ENCODE results near the gene ABCC12. TPM values are rescaled to one million over a fixed set of nuclear protein-coding genes. Genes with fewer than 3 reads are reported as not detected.
"Not testable (repeated sequence)": the region's sequence is repeated elsewhere in the genome, so short reads cannot be mapped to it uniquely, and the experiment has no call there.

ABCC12 gene
- total RNA-seq, 2 experiments from 2014 or later = not detected

GRCh38 chr16:48182979-48183537 is 27.3 kb upstream of the ABCC12 start:
- ChIA-PET CTCF (interaction anchor here (1.6 kb wide), 1 partner anchor 447 kb away, joined by 3 read pairs; no protein-coding TSS in a partner anchor), POLR2A (no interaction called here)
- no peaks in the 10 kb centered on the region for H3K27me3 Mint-ChIP-seq
- DNase-seq (no peak), ATAC-seq (no peak)
- H3K4me1 Mint-ChIP-seq = no peaks in the 10 kb centered on the region
- intact Hi-C loops (cut with DNase I, micrococcal nuclease) = no loop called here
- no peak overlapping the region for H3K4me3 Mint-ChIP-seq
- H3K36me3 Mint-ChIP-seq (ENCODE audit: low read depth) = no peaks in the 10 kb centered on the region
- H3K9me3 Mint-ChIP-seq (ENCODE audit: low read depth) = no peaks in the 10 kb centered on the region
- H3K27ac Mint-ChIP-seq = no peak overlapping the region

GRCh38 chr16:48181746-48182520 is 26.1 kb upstream of the ABCC12 start:
- H3K27me3 Mint-ChIP-seq; H3K27ac Mint-ChIP-seq; H3K9me3 Mint-ChIP-seq (ENCODE audit: low read depth); intact Hi-C loops (cut with DNase I, micrococcal nuclease); H3K4me1 Mint-ChIP-seq; DNase-seq; H3K4me3 Mint-ChIP-seq; H3K36me3 Mint-ChIP-seq (ENCODE audit: low read depth); ATAC-seq; POLR2A ChIA-PET: not testable (repeated sequence)
- CTCF ChIA-PET = interaction anchor here (1.6 kb wide), 1 partner anchor 448 kb away, joined by 3 read pairs; no protein-coding TSS in a partner anchor

GRCh38 chr16:48180868-48181480 is 25.2 kb upstream of the ABCC12 start:
- ChIA-PET POLR2A (no interaction called here), CTCF (interaction anchor here (0.6 kb wide), 1 partner anchor 515 kb away, joined by 3 read pairs; no protein-coding TSS in a partner anchor)
- Mint-ChIP-seq H3K36me3 (ENCODE audit: low read depth) (no peaks in the 10 kb centered on the region), H3K27ac (no peak overlapping the region), H3K4me1 (no peaks in the 10 kb centered on the region), H3K4me3 (no peak overlapping the region), H3K27me3 (no peaks in the 10 kb centered on the region), H3K9me3 (ENCODE audit: low read depth) (no peaks in the 10 kb centered on the region)
- intact Hi-C loops (cut with DNase I, micrococcal nuclease) = no loop called here
- ATAC-seq (no peak), DNase-seq (no peak)

GRCh38 chr16:48176635-48177408 is 21.0 kb upstream of the ABCC12 start:
- Mint-ChIP-seq H3K27me3 (no peaks in the 10 kb centered on the region), H3K4me3 (no peak overlapping the region), H3K4me1 (no peaks in the 10 kb centered on the region), H3K36me3 (ENCODE audit: low read depth) (no peaks in the 10 kb centered on the region), H3K27ac (no peak overlapping the region), H3K9me3 (ENCODE audit: low read depth) (no peaks in the 10 kb centered on the region)
- DNase-seq = no peak
- intact Hi-C loops (cut with DNase I, micrococcal nuclease) = no loop called here
- no peak for ATAC-seq
- ChIA-PET POLR2A (no interaction called here), CTCF (interaction anchor here (1.5 kb wide), 1 partner anchor 12 kb away, joined by 3 read pairs; no protein-coding TSS in a partner anchor)

- Mint-ChIP-seq H3K36me3 (ENCODE audit: low read depth) (no peaks in the 10 kb centered on the region), H3K27ac (no peak overlapping the region), H3K9me3 (ENCODE audit: low read depth) (no peaks in the 10 kb centered on the region), H3K4me3 (no peak overlapping the region), H3K4me1 (no peaks in the 10 kb centered on the region), H3K27me3 (no peaks in the 10 kb centered on the region)
- no peak for DNase-seq
- CTCF ChIA-PET = interaction anchor here (1.4 kb wide), 1 partner anchor 9 kb away, joined by 8 read pairs; no protein-coding TSS in a partner anchor
- ATAC-seq = no peak
- intact Hi-C loops (cut with DNase I, micrococcal nuclease) = no loop called here
- POLR2A ChIA-PET = no interaction called here
Measured at GRCh38 chr16:48173889-48174288, 18.1 kb upstream of the ABCC12 start.

- Mint-ChIP-seq H3K9me3 (ENCODE audit: low read depth) (no peaks in the 10 kb centered on the region), H3K4me1 (no peaks in the 10 kb centered on the region), H3K4me3 (no peak overlapping the region), H3K27ac (no peak overlapping the region), H3K27me3 (no peaks in the 10 kb centered on the region), H3K36me3 (ENCODE audit: low read depth) (no peaks in the 10 kb centered on the region)
- no peak for DNase-seq
- ChIA-PET CTCF (no interaction called here), POLR2A (no interaction called here)
- intact Hi-C loops (cut with DNase I, micrococcal nuclease) = no loop called here
- ATAC-seq = no peak
Measured at GRCh38 chr16:48172682-48173081, 16.9 kb upstream of the ABCC12 start.

- no peaks in the 10 kb centered on the region for H3K9me3 Mint-ChIP-seq (ENCODE audit: low read depth)
- peaks cover 2% of the 10 kb centered on the region for H3K27me3 Mint-ChIP-seq
- POLR2A ChIA-PET = no interaction called here
- intact Hi-C loops (cut with DNase I, micrococcal nuclease) = loop anchor here (10.0 kb wide), 2 partner anchors 705 to 1615 kb away; partner anchors contain the start of genes ITFG1 (in 1 of the 2) and PHKB (in 1 of the 2)
- DNase-seq = no peak
- H3K36me3 Mint-ChIP-seq (ENCODE audit: low read depth) = no peaks in the 10 kb centered on the region
- H3K4me1 Mint-ChIP-seq = peaks cover 2% of the 10 kb centered on the region
- H3K4me3 Mint-ChIP-seq = no peak overlapping the region
- H3K27ac Mint-ChIP-seq = no peak overlapping the region
- ATAC-seq = no peak
- CTCF ChIA-PET = interaction anchor here (0.7 kb wide), 1 partner anchor 12 kb away, joined by 3 read pairs; no protein-coding TSS in a partner anchor
Measured at GRCh38 chr16:48169896-48170295, 14.1 kb upstream of the ABCC12 start.

- Mint-ChIP-seq H3K27me3 (peaks cover 8% of the 10 kb centered on the region), H3K9me3 (ENCODE audit: low read depth) (no peaks in the 10 kb centered on the region), H3K27ac (no peak overlapping the region), H3K4me3 (no peak overlapping the region), H3K36me3 (ENCODE audit: low read depth) (no peaks in the 10 kb centered on the region), H3K4me1 (peaks cover 4% of the 10 kb centered on the region)
- POLR2A ChIA-PET = no interaction called here
- intact Hi-C loops (cut with DNase I, micrococcal nuclease) = loop anchor here (10.0 kb wide), 2 partner anchors 703 to 1613 kb away; partner anchors contain the start of genes ITFG1 (in 1 of the 2) and PHKB (in 1 of the 2)
- CTCF ChIA-PET = interaction anchor here (0.7 to 0.9 kb wide), 2 partner anchors 77 to 642 kb away, joined by 3 to 4 read pairs; no protein-coding TSS in a partner anchor
- no peak for ATAC-seq
- no peak for DNase-seq
Measured at GRCh38 chr16:48168075-48168474, 12.3 kb upstream of the ABCC12 start.

- DNase-seq; H3K4me3 Mint-ChIP-seq; H3K4me1 Mint-ChIP-seq; H3K9me3 Mint-ChIP-seq (ENCODE audit: low read depth); H3K27ac Mint-ChIP-seq; ATAC-seq; H3K36me3 Mint-ChIP-seq (ENCODE audit: low read depth): not testable (repeated sequence)
- POLR2A ChIA-PET = interaction anchor here (0.7 kb wide), 1 partner anchor 26 kb away, joined by 3 read pairs; no protein-coding TSS in a partner anchor
- peaks cover 15% of the 10 kb centered on the region for H3K27me3 Mint-ChIP-seq
- intact Hi-C loops (cut with DNase I, micrococcal nuclease) = loop anchor here (10.0 kb wide), 2 partner anchors 702 to 1612 kb away; partner anchors contain the start of genes ITFG1 (in 1 of the 2) and PHKB (in 1 of the 2)
- CTCF ChIA-PET = interaction anchor here (0.8 to 1.6 kb wide), 4 partner anchors 9 to 1023 kb away, joined by 3 to 6 read pairs (median 5); partner anchors contain the start of gene NETO2
Measured at GRCh38 chr16:48166617-48167016, 10.8 kb upstream of the ABCC12 start.

GRCh38 chr16:48165961-48166578 is 10.3 kb upstream of the ABCC12 start:
- no peak overlapping the region for H3K4me3 Mint-ChIP-seq
- peak; percentile 12 for ATAC-seq
- POLR2A ChIA-PET = interaction anchor here (0.7 kb wide), 1 partner anchor 26 kb away, joined by 3 read pairs; no protein-coding TSS in a partner anchor

More at GRCh38 chr16:48165961-48166578, 10.3 kb upstream of the ABCC12 start:
- intact Hi-C loops (cut with DNase I, micrococcal nuclease) = loop anchor here (1.0 to 10.0 kb wide), 7 partner anchors 111 to 1611 kb away; partner anchors contain the start of genes ITFG1 (in 1 of the 2), NETO2 (in 1 of the 2) and PHKB (in 1 of the 2)
- Mint-ChIP-seq H3K27ac (no peak overlapping the region), H3K27me3 (peaks cover 15% of the 10 kb centered on the region), H3K36me3 (ENCODE audit: low read depth) (no peaks in the 10 kb centered on the region), H3K9me3 (ENCODE audit: low read depth) (no peaks in the 10 kb centered on the region), H3K4me1 (peaks cover 4% of the 10 kb centered on the region)
- CTCF ChIA-PET = interaction anchor here (0.6 to 1.6 kb wide), 5 partner anchors 9 to 1022 kb away, joined by 3 to 6 read pairs (median 5); partner anchors contain the start of gene NETO2
- DNase-seq = no peak

Measured in activated CD4-positive, alpha-beta T cell treated with anti-CD3 and anti-CD28 coated beads for 36 hours (primary cell).